ENCODE measurements around the gene SLC49A3. TPM values are rescaled to one million over a fixed set of nuclear protein-coding genes. Genes with fewer than 3 reads are reported as not detected.

SLC49A3 gene
- total and polyA plus RNA-seq, 2 experiments from 2014 or later: 12.2 to 12.8 TPM

GRCh38 chr4:710916-711315 lies 22.0 kb upstream of the SLC49A3 start:
- no peak overlapping the region for H2AFZ ChIP-seq
- no peak overlapping the region for H3K27ac ChIP-seq
- DNase-seq (ENCODE audit: low spot score): no peak
- H3K4me2 ChIP-seq: no peak overlapping the region
- TF ChIP-seq CTCF (IDR thresholded peaks at IDR 0.05; ENCODE audit: poor library complexity) (no peak), EZH2phosphoT487 (IDR thresholded peaks at IDR 0.05; ENCODE audit: low read depth, severe bottlenecking, unreplicated experiment) (no peak), EZH2 (IDR thresholded peaks at IDR 0.05; ENCODE audit: borderline replicate concordance) (no peak)
- H4K20me1 ChIP-seq (ENCODE audit: insufficient read depth, poor library complexity, severe bottlenecking): peaks cover 79% of the 10 kb centered on the region
- H3K4me3 ChIP-seq: no peak overlapping the region
- H3K27me3 ChIP-seq: no peaks in the 10 kb centered on the region
- 94% methylated on average over 13 of the region's 13 CpGs for WGBS (ENCODE audit: low lambda C conversion rate, missing lambda C conversion rate)
- H3K79me2 ChIP-seq: peaks cover 95% of the 10 kb centered on the region
- H3K9me2 ChIP-seq (replicated peaks; ENCODE audit: insufficient read depth): no peaks in the 10 kb centered on the region
- no peaks in the 10 kb centered on the region for H3K36me3 ChIP-seq (replicated peaks; ENCODE audit: insufficient read depth, low read depth)
- no peaks in the 10 kb centered on the region for H3K9me3 ChIP-seq (ENCODE audit: low read depth)
- H3K4me1 ChIP-seq (ENCODE audit: insufficient read depth): peaks cover 18% of the 10 kb centered on the region

GRCh38 chr4:710116-710515 lies 21.2 kb upstream of the SLC49A3 start:
- no peaks in the 10 kb centered on the region for H3K27me3 ChIP-seq
- peaks cover 77% of the 10 kb centered on the region for H4K20me1 ChIP-seq (ENCODE audit: insufficient read depth, poor library complexity, severe bottlenecking)
- peaks cover 18% of the 10 kb centered on the region for H3K4me1 ChIP-seq (ENCODE audit: insufficient read depth)
- no peak overlapping the region for H3K4me3 ChIP-seq
- DNase-seq (ENCODE audit: low spot score): no peak
- no peaks in the 10 kb centered on the region for H3K9me3 ChIP-seq (ENCODE audit: low read depth)
- 95% methylated on average over 9 of the region's 9 CpGs for WGBS (ENCODE audit: low lambda C conversion rate, missing lambda C conversion rate)
- H3K27ac ChIP-seq: no peak overlapping the region
- no peak overlapping the region for H2AFZ ChIP-seq
- H3K36me3 ChIP-seq (replicated peaks; ENCODE audit: insufficient read depth, low read depth): no peaks in the 10 kb centered on the region
- peaks cover 93% of the 10 kb centered on the region for H3K79me2 ChIP-seq
- TF ChIP-seq EZH2 (IDR thresholded peaks at IDR 0.05; ENCODE audit: borderline replicate concordance): no peak
- no peak for TF ChIP-seq EZH2phosphoT487 (IDR thresholded peaks at IDR 0.05; ENCODE audit: low read depth, severe bottlenecking, unreplicated experiment)
- no peak for TF ChIP-seq CTCF (IDR thresholded peaks at IDR 0.05; ENCODE audit: poor library complexity)
- no peaks in the 10 kb centered on the region for H3K9me2 ChIP-seq (replicated peaks; ENCODE audit: insufficient read depth)
- no peak overlapping the region for H3K4me2 ChIP-seq

- WGBS (ENCODE audit: low lambda C conversion rate, missing lambda C conversion rate): over 99% methylated on average over 6 of the region's 6 CpGs
- H4K20me1 ChIP-seq (ENCODE audit: insufficient read depth, poor library complexity, severe bottlenecking): peaks cover 69% of the 10 kb centered on the region
- H3K27me3 ChIP-seq: no peaks in the 10 kb centered on the region
- TF ChIP-seq EZH2 (IDR thresholded peaks at IDR 0.05; ENCODE audit: borderline replicate concordance) (no peak), CTCF (IDR thresholded peaks at IDR 0.05; ENCODE audit: poor library complexity) (no peak), EZH2phosphoT487 (IDR thresholded peaks at IDR 0.05; ENCODE audit: low read depth, severe bottlenecking, unreplicated experiment) (no peak)
- peaks cover 18% of the 10 kb centered on the region for H3K4me1 ChIP-seq (ENCODE audit: insufficient read depth)
- no peak overlapping the region for H3K4me3 ChIP-seq
- no peaks in the 10 kb centered on the region for H3K36me3 ChIP-seq (replicated peaks; ENCODE audit: insufficient read depth, low read depth)
- H3K9me3 ChIP-seq (ENCODE audit: low read depth): no peaks in the 10 kb centered on the region
- no peak overlapping the region for H3K27ac ChIP-seq
- peak overlapping the region; percentile 96 for H3K4me2 ChIP-seq
- DNase-seq (ENCODE audit: low spot score): no peak
- H2AFZ ChIP-seq: no peak overlapping the region
- H3K9me2 ChIP-seq (replicated peaks; ENCODE audit: insufficient read depth): no peaks in the 10 kb centered on the region
- H3K79me2 ChIP-seq: peaks cover 85% of the 10 kb centered on the region
These were observed 20.4 kb upstream of the SLC49A3 start for GRCh38 chr4:709348-709747.

GRCh38 chr4:708631-708933 lies 19.6 kb upstream of the SLC49A3 start:
- peak overlapping the region; percentile 96 for H3K4me2 ChIP-seq
- H4K20me1 ChIP-seq (ENCODE audit: insufficient read depth, poor library complexity, severe bottlenecking): peaks cover 61% of the 10 kb centered on the region
- no peak overlapping the region for H3K4me3 ChIP-seq
- no peaks in the 10 kb centered on the region for H3K27me3 ChIP-seq
- H2AFZ ChIP-seq: no peak overlapping the region
- H3K4me1 ChIP-seq (ENCODE audit: insufficient read depth): peaks cover 18% of the 10 kb centered on the region
- peaks cover 77% of the 10 kb centered on the region for H3K79me2 ChIP-seq
- DNase-seq (ENCODE audit: low spot score): no peak
- WGBS (ENCODE audit: low lambda C conversion rate, missing lambda C conversion rate): 94% methylated on average over 6 of the region's 6 CpGs
- H3K36me3 ChIP-seq (replicated peaks; ENCODE audit: insufficient read depth, low read depth): no peaks in the 10 kb centered on the region
- H3K9me2 ChIP-seq (replicated peaks; ENCODE audit: insufficient read depth): no peaks in the 10 kb centered on the region
- H3K27ac ChIP-seq: no peak overlapping the region
- no peaks in the 10 kb centered on the region for H3K9me3 ChIP-seq (ENCODE audit: low read depth)
- no peak for TF ChIP-seq CTCF (IDR thresholded peaks at IDR 0.05; ENCODE audit: poor library complexity)
- TF ChIP-seq EZH2phosphoT487 (IDR thresholded peaks at IDR 0.05; ENCODE audit: low read depth, severe bottlenecking, unreplicated experiment): no peak
- no peak for TF ChIP-seq EZH2 (IDR thresholded peaks at IDR 0.05; ENCODE audit: borderline replicate concordance)
